DND-41 (cell line): ENCODE data around the gene TRIM2.

Experiments
- ATAC-seq: fragments of 200-7000 bp; cut with Tn5 transposase; 3 replicates; pipeline ENCODE4 v1.9.1; 2021; ENCODE audit warnings: low read depth; ENCODE audit not compliant: insufficient read depth
- DNase-seq: peaks from one replicate; pipeline ENCODE4 v3.0.0-alpha.2; 2020
- H2AFZ ChIP-seq: 2 replicates; pipeline ENCODE4 v1.6.0; 2012; ENCODE audit warnings: low read depth, low read length
- H3K27ac ChIP-seq: 2 replicates; pipeline ENCODE4 v1.5.1; 2012; ENCODE audit warnings: low read length, inconsistent platforms
- H3K27me3 ChIP-seq: fragments of 200-600 bp; sonication (generic); 2 replicates; pipeline ENCODE4 v1.6.0; 2012; ENCODE audit warnings: low read length, mild to moderate bottlenecking, inconsistent platforms; ENCODE audit not compliant: insufficient read depth, poor library complexity
- H3K36me3 ChIP-seq: 2 replicates; pipeline ENCODE4 v1.5.1; 2012; ENCODE audit warnings: low read length, inconsistent platforms; ENCODE audit not compliant: insufficient read depth
- H3K4me1 ChIP-seq: 2 replicates; pipeline ENCODE4 v1.5.1; 2012; ENCODE audit warnings: mild to moderate bottlenecking, low read length; ENCODE audit not compliant: insufficient read depth
- H3K4me2 ChIP-seq: 2 replicates; pipeline ENCODE4 v1.6.0; 2012; ENCODE audit warnings: mild to moderate bottlenecking, moderate library complexity, low read length, inconsistent platforms; ENCODE audit not compliant: insufficient read depth
- H3K4me3 ChIP-seq, 2 experiments: fragments of 200-600 bp in 1 of 2; shearing (Covaris generic) in 1 of 2; 2 replicates each; pipeline ENCODE4 v1.5.1; 2012 to 2016; ENCODE audit warnings: inconsistent platforms in 2 of 2, low read length in 2 of 2, mild to moderate bottlenecking in 2 of 2, low read depth in 1 of 2, moderate library complexity in 1 of 2
- H3K79me2 ChIP-seq: 2 replicates; pipeline ENCODE4 v1.6.0; 2012; ENCODE audit warnings: low read length, inconsistent platforms; ENCODE audit not compliant: insufficient read depth
- H3K9ac ChIP-seq: 2 replicates; pipeline ENCODE4 v1.6.0; 2012; ENCODE audit warnings: low read depth, mild to moderate bottlenecking, inconsistent platforms, low read length, moderate library complexity
- H3K9me3 ChIP-seq: 2 replicates; pipeline ENCODE4 v1.5.1; 2012; ENCODE audit warnings: low read length, moderate library complexity, mild to moderate bottlenecking, inconsistent platforms; ENCODE audit not compliant: insufficient read depth, severe bottlenecking
- H4K20me1 ChIP-seq: 2 replicates; pipeline ENCODE4 v1.6.0; 2012; ENCODE audit warnings: low read length; ENCODE audit not compliant: insufficient read depth
- EZH2 ChIP-seq: IDR thresholded peaks from 3 replicates; pipeline ENCODE4 v1.6.1; 2012; ENCODE audit warnings: borderline replicate concordance, low read depth, mild to moderate bottlenecking, moderate library complexity, low read length, inconsistent platforms; ENCODE audit not compliant: severe bottlenecking
- TF ChIP-seq, protein P1 (sequence below): IDR thresholded peaks from 2 replicates; pipeline ENCODE4 v1.5.1; 2012; ENCODE audit warnings: borderline replicate concordance, low read length, moderate library complexity, mild to moderate bottlenecking; ENCODE audit not compliant: poor library complexity, severe bottlenecking; ENCODE audit errors: extremely low read depth

TRIM2 gene

GRCh38 chr4:153276971-153277370 is 72.7 kb downstream of the TRIM2 start:
- Histone ChIP-seq H3K9me3 (no peaks in the 10 kb centered on the region), H2AFZ (no peak overlapping the region), H3K79me2 (no peaks in the 10 kb centered on the region), H3K27ac (no peak overlapping the region), H3K9ac (no peak overlapping the region), H3K4me3 (no peak overlapping the region), H3K27me3 (no peaks in the 10 kb centered on the region), H4K20me1 (no peaks in the 10 kb centered on the region), H3K4me2 (no peak overlapping the region), H3K36me3 (no peaks in the 10 kb centered on the region), H3K4me1 (no peaks in the 10 kb centered on the region)
- TF ChIP-seq EZH2: no peak
- TF ChIP-seq, protein P1, sequence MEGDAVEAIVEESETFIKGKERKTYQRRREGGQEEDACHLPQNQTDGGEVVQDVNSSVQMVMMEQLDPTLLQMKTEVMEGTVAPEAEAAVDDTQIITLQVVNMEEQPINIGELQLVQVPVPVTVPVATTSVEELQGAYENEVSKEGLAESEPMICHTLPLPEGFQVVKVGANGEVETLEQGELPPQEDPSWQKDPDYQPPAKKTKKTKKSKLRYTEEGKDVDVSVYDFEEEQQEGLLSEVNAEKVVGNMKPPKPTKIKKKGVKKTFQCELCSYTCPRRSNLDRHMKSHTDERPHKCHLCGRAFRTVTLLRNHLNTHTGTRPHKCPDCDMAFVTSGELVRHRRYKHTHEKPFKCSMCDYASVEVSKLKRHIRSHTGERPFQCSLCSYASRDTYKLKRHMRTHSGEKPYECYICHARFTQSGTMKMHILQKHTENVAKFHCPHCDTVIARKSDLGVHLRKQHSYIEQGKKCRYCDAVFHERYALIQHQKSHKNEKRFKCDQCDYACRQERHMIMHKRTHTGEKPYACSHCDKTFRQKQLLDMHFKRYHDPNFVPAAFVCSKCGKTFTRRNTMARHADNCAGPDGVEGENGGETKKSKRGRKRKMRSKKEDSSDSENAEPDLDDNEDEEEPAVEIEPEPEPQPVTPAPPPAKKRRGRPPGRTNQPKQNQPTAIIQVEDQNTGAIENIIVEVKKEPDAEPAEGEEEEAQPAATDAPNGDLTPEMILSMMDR: no peak
- ATAC-seq (peak; percentile 48; the same call in 2 of the 3 replicates), DNase-seq (no peak)

- ATAC-seq: no peak
- no peak overlapping the region for H3K4me2 ChIP-seq
- DNase-seq: no peak
These were observed 77.2 kb downstream of the TRIM2 start for GRCh38 chr4:153281476-153281875.

GRCh38 chr4:153282023-153282422 is 77.8 kb downstream of the TRIM2 start:
- peaks cover 4% of the 10 kb centered on the region; the same call in 1 of the 2 replicates for H3K36me3 ChIP-seq
- TF ChIP-seq, protein P1: no peak
- TF ChIP-seq EZH2: no peak
- no peaks in the 10 kb centered on the region for H3K27me3 ChIP-seq
- H3K4me2 ChIP-seq: no peak overlapping the region
- H4K20me1 ChIP-seq: no peaks in the 10 kb centered on the region
- no peaks in the 10 kb centered on the region for H3K4me1 ChIP-seq
- ATAC-seq (no peak), DNase-seq (no peak)
- no peak overlapping the region for H3K9ac ChIP-seq
- no peak overlapping the region for H2AFZ ChIP-seq
- peaks cover 5% of the 10 kb centered on the region for H3K9me3 ChIP-seq
- H3K79me2 ChIP-seq: no peaks in the 10 kb centered on the region
- no peak overlapping the region for H3K4me3 ChIP-seq
- H3K27ac ChIP-seq: no peak overlapping the region

More at GRCh38 chr4:153281476-153281875, 77.2 kb downstream of the TRIM2 start:
- no peaks in the 10 kb centered on the region for H4K20me1 ChIP-seq
- no peak overlapping the region for H3K27ac ChIP-seq
- H3K9me3 ChIP-seq: peaks cover 5% of the 10 kb centered on the region
- no peaks in the 10 kb centered on the region for H3K27me3 ChIP-seq
- peaks cover 4% of the 10 kb centered on the region; the same call in 1 of the 2 replicates for H3K36me3 ChIP-seq
- H3K79me2 ChIP-seq: no peaks in the 10 kb centered on the region
- H3K4me3 ChIP-seq: no peak overlapping the region
- no peak for TF ChIP-seq EZH2
- TF ChIP-seq, protein P1: no peak
- H3K9ac ChIP-seq: no peak overlapping the region
- H3K4me1 ChIP-seq: no peaks in the 10 kb centered on the region
- H2AFZ ChIP-seq: no peak overlapping the region

- no peaks in the 10 kb centered on the region for H4K20me1 ChIP-seq
- TF ChIP-seq, protein P1: no peak
- TF ChIP-seq EZH2: no peak
- no peak overlapping the region for H3K4me2 ChIP-seq
- ATAC-seq (no peak), DNase-seq (no peak)
- H3K9me3 ChIP-seq: peaks cover 5% of the 10 kb centered on the region
- H2AFZ ChIP-seq: no peak overlapping the region
- no peaks in the 10 kb centered on the region for H3K79me2 ChIP-seq
- no peak overlapping the region for H3K27ac ChIP-seq
- H3K36me3 ChIP-seq: peaks cover 4% of the 10 kb centered on the region; the same call in 1 of the 2 replicates
- no peaks in the 10 kb centered on the region for H3K27me3 ChIP-seq
- H3K9ac ChIP-seq: no peak overlapping the region
- H3K4me3 ChIP-seq: no peak overlapping the region
- no peaks in the 10 kb centered on the region for H3K4me1 ChIP-seq
These were observed 79.0 kb downstream of the TRIM2 start for GRCh38 chr4:153283260-153283659.
